HCT116 (cell line): ENCODE measurements around the gene COL15A1. TPM values are rescaled to one million over a fixed set of nuclear protein-coding genes. Genes with fewer than 3 reads are reported as not detected.

Source experiments
- ATAC-seq: fragments of 200-7000 bp; cut with Tn5 transposase; 2 replicates; pipeline ENCODE4 v1.9.1; 2020; ENCODE audit warnings: mild to moderate bottlenecking, moderate library complexity
- BruUV-seq: library from RNA; stranded (reverse); fragments of 400-500 nt; replicated peaks from 2 replicates; lab custom pipeline; 2021; lab: Mats Ljungman, UMichigan
- CTCF ChIA-PET: fragments of 300-600 bp; sonication (Branson Sonifier 250); formaldehyde crosslinking; loops from one replicate; lab custom pipeline; 2021; ENCODE audit warnings: antibody characterized with exemption; lab: Charles Lee
- POLR2A ChIA-PET: fragments of 300-600, 350-600 bp; sonication (Branson Sonifier 250); formaldehyde crosslinking; loops from one replicate; lab custom pipeline; 2021; ENCODE audit warnings: antibody characterized with exemption; lab: Charles Lee
- RAD21 ChIA-PET, 2 experiments: fragments of 300-600 bp; sonication (Branson Sonifier 250); formaldehyde crosslinking; loops; one replicate each; lab custom pipeline; 2023; ENCODE audit warnings: low total read pairs in 2 of 2; ENCODE audit not compliant: uncharacterized antibody in 2 of 2, unreplicated experiment in 2 of 2, low non-redundant PET in 1 of 2; lab: Charles Lee
- DNase-seq: peaks from one replicate; pipeline ENCODE4 v3.0.0-alpha.2; 2010; ENCODE audit warnings: low read depth, low spot score
- H2AFZ ChIP-seq: fragments of 200-600 bp; shearing (Covaris generic), sonication (generic); 2 replicates; pipeline ENCODE4 v1.6.1; 2017; ENCODE audit warnings: low read depth, mixed run types, mixed read lengths, antibody characterized with exemption, low read length; ENCODE audit not compliant: poor library complexity, severe bottlenecking
- H3K27ac ChIP-seq: 2 replicates; pipeline ENCODE4 v1.5.1; 2012; ENCODE audit warnings: low read depth, low read length
- H3K27me3 ChIP-seq: fragments of 200-600 bp; sonication (generic); 2 replicates; pipeline ENCODE4 v1.6.1; 2016; ENCODE audit warnings: mixed run types, low read length, mixed read lengths; ENCODE audit not compliant: insufficient read depth
- H3K36me3 ChIP-seq, 2 experiments: fragments of 200-500 bp in 1 of 2; fragments of 200-600 bp in 1 of 2; sonication (Bioruptor generic) in 1 of 2; sonication (generic) in 1 of 2; 2 replicates each; pipeline versions ENCODE4 v1.5.1 to v1.6.1; 2014 to 2016; ENCODE audit warnings: low read length in 2 of 2, inconsistent platforms in 1 of 2, mixed read lengths in 1 of 2, mixed run types in 1 of 2; ENCODE audit not compliant: insufficient read depth in 2 of 2, control insufficient read depth in 1 of 2
- H3K4me1 ChIP-seq, 2 experiments: fragments of 200-600 bp in 1 of 2; sonication (generic) in 1 of 2; 2 replicates each; pipeline versions ENCODE4 v1.5.1 to v1.6.1; 2012 to 2017; ENCODE audit warnings: low read length in 2 of 2, inconsistent platforms in 1 of 2, mild to moderate bottlenecking in 1 of 2, mixed read lengths in 1 of 2, mixed run types in 1 of 2, moderate library complexity in 1 of 2; ENCODE audit not compliant: insufficient read depth in 2 of 2, control insufficient read depth in 1 of 2
- H3K4me2 ChIP-seq: fragments of 200-600 bp; sonication (generic); 2 replicates; pipeline ENCODE4 v1.6.1; 2017; ENCODE audit warnings: mixed run types, low read length, mixed read lengths
- H3K4me3 ChIP-seq, 2 experiments: fragments of 200-600 bp in 1 of 2; sonication (generic) in 1 of 2; replicated peaks in 1 of 2; 2 replicates each; pipeline ENCODE4 v1.5.1; 2011 to 2016; ENCODE audit warnings: low read length in 2 of 2, control low read depth in 1 of 2, low read depth in 1 of 2, mild to moderate bottlenecking in 1 of 2, mixed read lengths in 1 of 2, mixed run types in 1 of 2
- H3K79me2 ChIP-seq: fragments of 200-600 bp; sonication (generic); 2 replicates; pipeline ENCODE4 v1.6.1; 2017; ENCODE audit warnings: mild to moderate bottlenecking, mixed run types, low read length, moderate library complexity, mixed read lengths; ENCODE audit not compliant: insufficient read depth
- H3K9ac ChIP-seq: fragments of 200-600 bp; sonication (generic); 2 replicates; pipeline ENCODE4 v1.6.1; 2016; ENCODE audit warnings: low read length, mixed read lengths
- H3K9me2 ChIP-seq: fragments of 200-600 bp; sonication (generic), shearing (Covaris generic); 2 replicates; pipeline ENCODE4 v1.6.1; 2017; ENCODE audit warnings: mixed run types, mild to moderate bottlenecking, moderate library complexity; ENCODE audit not compliant: insufficient read depth
- H3K9me3 ChIP-seq, 2 experiments: fragments of 200-500 bp in 1 of 2; fragments of 200-600 bp in 1 of 2; sonication (Bioruptor generic) in 1 of 2; sonication (generic) in 1 of 2; 2 replicates each; pipeline ENCODE4 v1.6.1; 2014 to 2017; ENCODE audit warnings: low read length in 2 of 2, mixed read lengths in 2 of 2, inconsistent platforms in 1 of 2, low read depth in 1 of 2, mild to moderate bottlenecking in 1 of 2, mixed run types in 1 of 2, moderate library complexity in 1 of 2; ENCODE audit not compliant: control insufficient read depth in 1 of 2, insufficient read depth in 1 of 2
- H4K20me1 ChIP-seq: fragments of 200-600 bp; sonication (generic), shearing (Covaris generic); 2 replicates; pipeline ENCODE4 v1.6.1; 2017; ENCODE audit warnings: mixed run types, mild to moderate bottlenecking, moderate library complexity; ENCODE audit not compliant: insufficient read depth
- CBX3 ChIP-seq: IDR thresholded peaks from 2 replicates; pipeline ENCODE4 v1.6.1; 2012; ENCODE audit warnings: low read depth
- EGR1 ChIP-seq: IDR thresholded peaks from 2 replicates; pipeline ENCODE4 v1.6.1; 2012; ENCODE audit warnings: low read depth
- ELF1 ChIP-seq: IDR thresholded peaks from 2 replicates; pipeline ENCODE4 v1.6.1; 2012; ENCODE audit warnings: low read depth, borderline replicate concordance
- EZH2 ChIP-seq: fragments of 200-600 bp; sonication (generic); IDR thresholded peaks from 2 replicates; pipeline ENCODE4 v1.6.1; 2017; ENCODE audit warnings: antibody characterized with exemption, mixed run types
- EZH2phosphoT487 ChIP-seq: fragments of 200-600 bp; IDR thresholded peaks from 2 replicates; pipeline ENCODE4 v1.6.1; 2018; ENCODE audit warnings: antibody characterized with exemption, borderline replicate concordance
- FOSL1 ChIP-seq: IDR thresholded peaks from 2 replicates; pipeline ENCODE4 v1.6.1; 2012; ENCODE audit warnings: low read depth
- JUND ChIP-seq: IDR thresholded peaks from 2 replicates; pipeline ENCODE4 v1.6.1; 2012
- POLR2A ChIP-seq: IDR thresholded peaks from 2 replicates; pipeline ENCODE4 v1.7.0; 2011; ENCODE audit warnings: borderline replicate concordance; ENCODE audit not compliant: insufficient read depth, insufficient read length; ENCODE audit errors: extremely low read depth
- POLR2AphosphoS5 ChIP-seq: IDR thresholded peaks from 2 replicates; pipeline ENCODE4 v1.6.1; 2011; ENCODE audit warnings: mild to moderate bottlenecking, low read depth, low read length, moderate library complexity
- RAD21 ChIP-seq: IDR thresholded peaks from 2 replicates; pipeline ENCODE4 v1.6.1; 2012; ENCODE audit warnings: low read depth, mild to moderate bottlenecking
- SRF ChIP-seq: IDR thresholded peaks from 2 replicates; pipeline ENCODE4 v1.6.1; 2012; ENCODE audit warnings: low read depth
- TCF7L2 ChIP-seq: IDR thresholded peaks from 2 replicates; pipeline ENCODE4 v1.7.0; 2011; ENCODE audit warnings: borderline replicate concordance, inconsistent platforms; ENCODE audit not compliant: insufficient read depth, insufficient read length; ENCODE audit errors: extremely low read depth
- ZFX ChIP-seq: fragments of 450-650 bp; IDR thresholded peaks from 2 replicates; pipeline ENCODE4 v1.6.1; 2017
- ZNF274 ChIP-seq: fragments of 200-500 bp; sonication (Bioruptor generic); IDR thresholded peaks from 2 replicates; pipeline ENCODE4 v1.6.1; 2014; ENCODE audit warnings: mild to moderate bottlenecking, low read depth, low read length, inconsistent platforms
- intact Hi-C: fragments of 100-400 bp; cut with micrococcal nuclease; formaldehyde crosslinking; loops from 2 replicates; pipeline ENCODE4 v1.10.0; 2022
- total RNA-seq: library from RNA; stranded (reverse); gene quantifications from one replicate; pipeline ENCODE4 v1.2.1, GENCODE V29; 2021; ENCODE audit not compliant: unreplicated experiment
- TF ChIP-seq, protein P1 (sequence below): IDR thresholded peaks from 2 replicates; pipeline ENCODE4 v1.6.1; 2012
- TF ChIP-seq, protein P2 (sequence below): IDR thresholded peaks from 2 replicates; pipeline ENCODE4 v1.6.1; 2011; ENCODE audit warnings: mild to moderate bottlenecking, low read length, moderate library complexity; ENCODE audit not compliant: insufficient replicate concordance; ENCODE audit errors: extremely low read depth
- TF ChIP-seq, protein P3 (sequence below): IDR thresholded peaks from 2 replicates; pipeline ENCODE4 v1.6.1; 2012

Gene COL15A1
- total RNA-seq, 1 experiment from 2014 or later, result 0.15 TPM

DNA sequence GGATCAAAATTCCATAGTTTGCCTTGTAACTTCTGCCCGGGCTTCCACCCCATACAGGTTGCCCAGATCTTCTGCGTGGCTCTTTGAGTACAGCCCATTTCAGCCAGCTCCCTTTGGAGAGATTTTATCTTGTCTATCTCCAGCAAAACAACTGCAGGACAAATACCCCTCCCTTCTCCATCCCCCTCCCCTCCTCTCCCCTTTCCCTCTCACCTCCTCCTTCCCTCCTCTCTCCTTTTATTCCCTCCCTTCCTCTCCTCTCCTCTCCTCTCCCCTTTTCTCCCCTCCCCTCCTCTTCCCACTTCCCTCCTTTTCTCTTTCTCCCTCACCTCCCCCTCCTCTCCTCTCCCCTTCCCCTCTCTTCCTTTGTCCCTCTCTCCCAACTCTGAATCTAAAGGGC is 58.2 kb downstream of the COL15A1 start:
- Histone ChIP-seq H2AFZ (no peak overlapping the region), H3K4me1 (peaks cover 0 to 3% of the 10 kb centered on the region in 2 experiments; a peak in 1 of 4 replicates), H3K36me3 (no peaks in the 10 kb centered on the region), H4K20me1 (no peaks in the 10 kb centered on the region), H3K27me3 (peaks cover 6% of the 10 kb centered on the region; the same call in 1 of the 2 replicates), H3K79me2 (no peaks in the 10 kb centered on the region), H3K27ac (no peak overlapping the region), H3K9me3 (no peaks in the 10 kb centered on the region), H3K4me2 (no peak overlapping the region), H3K9me2 (no peaks in the 10 kb centered on the region), H3K4me3 (no peak overlapping the region), H3K9ac (no peak overlapping the region)
- DNase-seq, result no peak
- intact Hi-C loops, result no loop called here
- ChIA-PET RAD21 (no interaction called here), CTCF (interaction anchor here (0.7 to 1.9 kb wide), 3 partner anchors 137 to 267 kb away, joined by 4 to 8 read pairs (median 5); no protein-coding TSS in a partner anchor), POLR2A (no interaction called here)
- no TSS peak for BruUV-seq
- ATAC-seq, result no peak
- no peak for TF ChIP-seq JUND
- TF ChIP-seq EGR1, result no peak
- TF ChIP-seq ZNF274, result no peak
- TF ChIP-seq ELF1, result no peak
- no peak for TF ChIP-seq CBX3
- TF ChIP-seq TCF7L2, result no peak
- TF ChIP-seq, protein P1, sequence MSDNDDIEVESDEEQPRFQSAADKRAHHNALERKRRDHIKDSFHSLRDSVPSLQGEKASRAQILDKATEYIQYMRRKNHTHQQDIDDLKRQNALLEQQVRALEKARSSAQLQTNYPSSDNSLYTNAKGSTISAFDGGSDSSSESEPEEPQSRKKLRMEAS, result no peak
- TF ChIP-seq FOSL1, result no peak
- TF ChIP-seq RAD21, result no peak
- TF ChIP-seq, protein P2, sequence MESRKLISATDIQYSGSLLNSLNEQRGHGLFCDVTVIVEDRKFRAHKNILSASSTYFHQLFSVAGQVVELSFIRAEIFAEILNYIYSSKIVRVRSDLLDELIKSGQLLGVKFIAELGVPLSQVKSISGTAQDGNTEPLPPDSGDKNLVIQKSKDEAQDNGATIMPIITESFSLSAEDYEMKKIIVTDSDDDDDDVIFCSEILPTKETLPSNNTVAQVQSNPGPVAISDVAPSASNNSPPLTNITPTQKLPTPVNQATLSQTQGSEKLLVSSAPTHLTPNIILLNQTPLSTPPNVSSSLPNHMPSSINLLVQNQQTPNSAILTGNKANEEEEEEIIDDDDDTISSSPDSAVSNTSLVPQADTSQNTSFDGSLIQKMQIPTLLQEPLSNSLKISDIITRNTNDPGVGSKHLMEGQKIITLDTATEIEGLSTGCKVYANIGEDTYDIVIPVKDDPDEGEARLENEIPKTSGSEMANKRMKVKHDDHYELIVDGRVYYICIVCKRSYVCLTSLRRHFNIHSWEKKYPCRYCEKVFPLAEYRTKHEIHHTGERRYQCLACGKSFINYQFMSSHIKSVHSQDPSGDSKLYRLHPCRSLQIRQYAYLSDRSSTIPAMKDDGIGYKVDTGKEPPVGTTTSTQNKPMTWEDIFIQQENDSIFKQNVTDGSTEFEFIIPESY, result no peak
- no peak for TF ChIP-seq ZFX
- TF ChIP-seq POLR2AphosphoS5, result no peak
- TF ChIP-seq POLR2A, result no peak
- TF ChIP-seq, protein P3, sequence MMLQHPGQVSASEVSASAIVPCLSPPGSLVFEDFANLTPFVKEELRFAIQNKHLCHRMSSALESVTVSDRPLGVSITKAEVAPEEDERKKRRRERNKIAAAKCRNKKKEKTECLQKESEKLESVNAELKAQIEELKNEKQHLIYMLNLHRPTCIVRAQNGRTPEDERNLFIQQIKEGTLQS, result no peak
- TF ChIP-seq EZH2phosphoT487, result no peak
- no peak for TF ChIP-seq SRF
- TF ChIP-seq EZH2, result no peak
